HG03108 (cell line): ENCODE data around the gene RNF149.
"Not testable (repeated sequence)": the region's sequence is repeated elsewhere in the genome, so short reads cannot be mapped to it uniquely, and the experiment has no call there.

Experiments used
- ATAC-seq: cut with Tn5 transposase; IDR thresholded peaks from one replicate; pipeline ENCODE4 v1.9.1; 2021; ENCODE audit warnings: moderate library complexity; ENCODE audit not compliant: unreplicated experiment

The RNF149 gene

DNA sequence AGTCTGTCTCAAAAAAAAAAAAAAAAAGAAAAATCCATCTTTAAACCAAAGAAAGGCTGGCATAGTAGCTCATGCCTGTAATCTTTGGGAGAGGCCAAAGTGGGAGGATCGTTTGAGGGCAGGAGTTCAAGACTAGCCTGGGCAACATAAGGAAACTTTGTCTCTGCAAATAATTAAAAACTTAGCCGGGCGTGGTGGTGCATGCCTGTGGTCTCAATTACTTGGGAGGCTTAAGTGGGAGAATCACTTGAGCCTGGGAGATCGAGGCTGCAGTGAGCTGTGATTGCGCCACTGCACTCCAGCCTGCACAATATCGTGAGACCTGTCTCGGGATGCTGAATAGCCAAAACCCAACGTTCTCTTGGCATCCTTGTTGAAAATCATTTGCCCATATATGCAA lies 49.7 kb downstream of the RNF149 start:
- ATAC-seq, result no peak

DNA sequence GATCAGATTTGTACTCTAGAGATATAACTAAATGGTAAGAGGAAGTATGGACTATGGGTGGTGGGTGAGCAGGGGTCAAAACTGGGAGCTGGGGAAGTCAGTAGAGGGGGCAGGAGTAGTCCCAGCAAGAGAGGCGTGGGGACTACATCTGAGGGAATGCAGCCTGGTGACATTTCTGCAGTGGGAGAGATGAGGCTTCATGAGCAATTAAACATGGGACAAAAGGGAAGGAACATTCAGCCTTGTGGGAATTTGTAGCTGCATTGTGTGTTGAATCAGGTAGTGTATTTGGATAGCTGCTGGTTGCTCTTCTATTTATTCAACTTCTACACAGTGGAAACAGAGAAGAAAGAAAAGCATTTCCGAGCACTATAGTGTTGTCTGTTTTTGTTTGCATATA lies 52.2 kb downstream of the RNF149 start:
- ATAC-seq, result no peak

DNA sequence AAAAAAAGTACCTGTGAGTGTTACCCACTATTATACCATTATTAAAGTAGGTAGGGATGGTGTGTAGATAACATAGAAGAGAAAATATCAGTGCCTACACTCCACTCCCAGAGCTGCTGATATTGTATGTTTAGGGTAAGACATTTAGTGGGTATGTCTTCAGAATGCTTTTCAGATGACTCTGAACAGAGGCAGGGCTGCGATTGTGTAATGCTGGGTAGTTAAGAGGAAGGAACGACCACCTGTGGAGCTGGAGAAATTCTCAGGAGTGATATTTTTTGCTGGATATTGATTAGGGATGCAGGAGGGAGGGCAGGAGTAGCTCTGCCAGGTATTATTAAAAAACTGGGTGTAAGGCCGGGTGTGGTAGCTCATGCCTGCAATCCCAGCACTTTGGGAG lies 53.0 kb downstream of the RNF149 start:
- ATAC-seq, result no peak

DNA sequence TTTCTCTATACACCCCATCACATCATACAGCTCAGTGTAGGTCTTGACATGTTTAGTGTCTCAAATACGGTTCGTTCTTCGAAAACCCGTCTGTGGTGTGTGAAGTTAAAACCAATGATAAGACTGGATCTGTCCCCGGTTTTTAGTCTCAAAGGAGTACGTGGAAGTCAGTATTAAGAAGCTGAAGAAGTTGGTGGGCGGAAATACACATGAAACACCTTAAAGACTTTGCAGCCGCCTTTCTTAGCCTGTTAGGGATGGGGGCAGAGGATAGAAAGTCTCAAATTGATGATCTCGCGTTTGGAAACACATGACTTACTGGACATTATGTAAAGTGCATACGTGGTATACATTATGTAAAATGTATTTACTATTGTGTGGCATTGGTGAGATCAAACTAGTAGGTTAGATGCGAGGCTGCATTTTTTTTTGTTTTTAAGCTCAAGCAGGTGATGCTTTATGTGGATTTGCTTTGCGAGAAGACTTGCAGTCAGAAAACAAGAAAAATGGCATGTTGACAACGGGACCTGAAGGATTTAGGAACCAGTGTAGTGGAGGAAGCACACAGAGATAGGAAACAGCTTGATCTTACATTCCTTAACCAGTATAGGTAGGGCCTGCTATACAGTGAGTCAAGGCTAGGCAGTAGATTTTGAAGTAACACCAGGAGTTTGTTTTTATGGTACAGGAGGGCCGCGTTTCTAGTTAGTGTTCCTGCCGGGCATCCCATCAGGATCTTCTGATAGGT lies 54.6 kb downstream of the RNF149 start:
- ATAC-seq, result no peak

DNA sequence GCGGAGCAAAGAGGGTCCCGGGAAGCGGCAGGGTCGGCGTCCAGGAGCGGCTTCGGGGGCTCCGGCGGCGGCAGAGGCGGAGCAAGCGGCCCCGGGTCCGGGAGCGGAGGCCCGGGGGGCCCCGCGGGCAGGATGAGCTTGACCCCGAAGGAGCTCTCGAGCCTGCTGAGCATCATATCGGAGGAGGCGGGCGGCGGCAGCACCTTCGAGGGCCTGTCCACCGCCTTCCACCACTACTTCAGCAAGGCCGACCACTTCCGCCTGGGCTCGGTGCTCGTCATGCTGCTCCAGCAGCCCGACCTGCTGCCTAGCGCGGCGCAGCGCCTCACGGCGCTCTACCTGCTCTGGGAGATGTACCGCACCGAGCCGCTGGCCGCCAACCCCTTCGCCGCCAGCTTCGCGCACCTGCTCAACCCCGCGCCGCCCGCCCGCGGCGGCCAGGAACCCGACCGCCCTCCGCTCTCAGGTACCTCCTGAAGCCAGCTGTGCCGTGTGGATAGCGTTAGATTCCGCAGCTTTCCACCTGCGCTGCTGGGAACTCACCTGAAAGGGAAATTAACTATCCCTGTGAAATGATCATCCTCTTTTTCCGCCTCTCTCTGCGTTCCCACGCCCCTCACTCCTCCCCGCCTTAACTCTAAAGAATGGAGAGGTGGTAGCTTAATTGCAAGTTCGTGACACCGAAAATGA lies 55.3 kb downstream of the RNF149 start:
- ATAC-seq, result peak; percentile 43

DNA sequence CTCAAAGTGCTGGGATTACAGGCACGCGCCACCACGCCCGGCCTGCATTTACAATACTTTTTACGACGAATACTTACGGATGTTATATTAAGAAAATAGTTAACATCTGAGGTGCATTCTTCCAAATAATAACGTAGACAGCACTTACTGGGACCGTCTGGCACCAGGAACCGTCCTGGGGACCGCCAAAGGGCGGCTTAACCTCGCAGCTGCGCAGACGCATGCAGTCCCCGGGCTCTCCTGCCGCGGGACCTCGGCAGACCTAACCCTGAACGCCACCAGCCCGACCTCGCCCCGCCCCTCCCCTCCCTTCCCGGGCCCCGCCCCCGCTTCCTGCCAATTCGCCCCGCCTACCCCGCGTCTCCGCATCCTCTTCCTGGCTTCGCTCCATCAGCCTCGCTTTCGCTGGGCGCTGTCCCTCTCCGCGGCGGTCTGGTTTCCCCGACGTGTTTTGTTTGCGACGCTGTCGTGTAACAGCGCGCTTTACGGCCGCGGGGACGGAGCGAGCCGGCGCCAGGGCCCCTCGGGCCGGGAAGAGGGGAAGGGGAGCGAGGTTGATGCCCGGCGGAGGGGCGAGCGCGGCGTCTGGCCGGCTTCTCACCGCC lies 56.0 kb downstream of the RNF149 start, which contains the start of gene CNOT11:
Gene CNOT11, plus strand, starts transcription at position 479 of the 605 bp plus-strand sequence. Its CDS starts 79 bp downstream, at position 558.
- peak; percentile 81 for ATAC-seq

DNA sequence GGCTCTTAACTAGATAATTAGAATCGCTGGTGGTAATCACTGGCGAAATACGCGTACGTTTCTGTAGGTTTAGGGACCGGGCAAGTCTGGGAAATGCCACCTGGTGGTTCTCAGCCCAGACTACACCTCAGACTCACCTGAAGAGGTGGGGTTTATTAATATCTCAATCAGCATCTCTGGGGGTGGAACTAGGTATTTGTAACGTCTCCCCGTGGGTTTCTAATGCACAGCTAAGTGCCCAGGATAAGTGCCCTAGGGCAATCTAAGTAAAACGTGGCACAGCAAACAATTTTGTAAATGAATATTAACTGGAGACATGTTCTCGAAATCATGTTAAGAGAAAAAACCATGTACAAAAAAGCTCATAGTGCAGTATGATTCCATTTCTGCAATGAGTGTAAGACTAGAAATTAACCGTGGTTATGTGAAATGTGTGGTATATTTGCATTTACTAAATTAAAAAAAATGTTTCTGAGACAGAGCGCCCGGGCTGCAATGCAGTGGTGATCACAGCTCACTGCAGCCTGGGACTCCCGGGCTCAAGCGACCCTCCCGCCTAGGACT lies 56.6 kb downstream of the RNF149 start:
- ATAC-seq, result peak; percentile 31

DNA sequence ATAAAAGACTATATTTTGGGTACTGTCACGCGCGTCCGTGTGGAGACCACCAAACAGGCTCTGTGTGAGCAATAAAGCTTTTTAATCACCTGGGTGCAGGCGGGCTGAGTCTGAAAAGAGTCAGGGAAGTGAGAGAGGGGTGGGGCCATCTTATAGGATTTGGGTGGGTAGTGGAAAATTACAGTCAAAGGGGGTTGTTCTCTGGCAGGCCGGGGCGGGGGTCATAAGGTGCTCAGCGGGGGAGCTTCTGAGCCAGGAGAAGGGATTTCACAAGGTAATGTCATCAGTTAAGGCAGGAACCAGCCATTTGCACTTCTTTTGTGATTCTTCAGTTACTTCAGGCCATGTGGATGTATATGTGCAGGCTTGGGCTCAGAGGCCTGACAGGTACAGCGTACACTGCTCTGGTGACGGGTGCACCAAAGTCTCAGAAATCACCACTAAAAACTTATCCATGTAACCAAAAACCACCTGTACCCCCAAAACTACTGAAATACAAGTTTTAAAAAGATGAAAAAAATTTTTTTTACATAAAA lies 57.2 kb downstream of the RNF149 start:
- ATAC-seq, result not testable (repeated sequence)

DNA sequence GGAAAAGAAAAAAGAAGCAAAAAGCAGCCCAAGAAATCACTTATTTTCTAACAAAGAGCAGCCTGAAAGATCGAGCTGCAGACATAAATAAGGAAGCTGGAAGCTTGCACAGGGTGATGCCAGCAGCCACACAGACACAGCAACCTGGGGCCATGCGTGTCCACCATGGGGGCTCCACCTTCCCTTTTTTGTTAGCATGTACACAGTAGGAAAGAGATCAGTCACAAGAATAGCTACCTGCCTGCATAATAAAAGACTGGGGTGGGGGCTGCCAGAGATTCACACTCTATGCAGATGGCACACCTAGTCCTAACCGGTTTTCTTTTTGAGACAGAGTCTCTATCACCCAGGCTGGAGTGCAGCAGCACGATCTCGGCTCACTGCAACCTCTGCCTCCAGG lies 58.7 kb downstream of the RNF149 start:
- no peak for ATAC-seq

DNA sequence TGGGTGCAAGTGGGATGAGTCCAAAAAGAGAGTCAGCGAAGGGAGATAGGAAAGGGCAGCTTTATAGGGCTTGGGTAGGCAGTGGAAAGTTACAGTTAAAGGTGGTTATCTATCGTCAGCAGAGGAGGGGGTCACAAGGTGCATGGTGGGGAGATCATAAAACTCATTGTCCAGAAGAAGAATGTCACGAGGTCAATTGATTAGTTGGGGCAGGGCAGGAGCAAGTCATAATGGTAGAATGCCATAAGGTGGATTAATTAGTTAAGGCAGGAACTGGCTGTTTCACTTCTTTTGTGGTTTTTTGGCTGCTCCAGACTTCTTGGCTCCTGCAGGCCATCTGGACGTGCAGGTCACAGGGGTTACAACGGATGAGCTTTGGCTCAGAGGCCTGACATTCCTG lies 59.7 kb downstream of the RNF149 start:
- ATAC-seq, result not testable (repeated sequence)

DNA sequence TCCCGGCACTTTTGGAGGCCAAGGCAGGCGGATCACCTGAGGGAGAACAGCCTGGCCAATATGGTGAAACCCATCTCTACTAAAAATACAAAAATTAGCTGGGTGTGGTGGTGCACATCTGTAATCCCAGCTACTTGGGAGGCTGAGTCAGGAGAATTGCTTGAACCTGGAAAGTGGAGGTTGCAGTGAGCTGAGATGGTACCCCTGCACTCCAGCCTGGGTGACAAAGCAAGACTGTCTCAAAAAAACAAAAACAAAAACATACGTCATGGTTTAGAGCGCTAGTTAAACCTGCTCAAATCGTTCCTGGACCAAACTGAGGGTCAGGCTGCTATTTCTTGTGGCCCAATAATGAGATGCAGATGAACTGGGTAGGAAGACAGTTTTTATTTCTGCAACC lies 63.0 kb downstream of the RNF149 start:
- not testable (repeated sequence) for ATAC-seq

DNA sequence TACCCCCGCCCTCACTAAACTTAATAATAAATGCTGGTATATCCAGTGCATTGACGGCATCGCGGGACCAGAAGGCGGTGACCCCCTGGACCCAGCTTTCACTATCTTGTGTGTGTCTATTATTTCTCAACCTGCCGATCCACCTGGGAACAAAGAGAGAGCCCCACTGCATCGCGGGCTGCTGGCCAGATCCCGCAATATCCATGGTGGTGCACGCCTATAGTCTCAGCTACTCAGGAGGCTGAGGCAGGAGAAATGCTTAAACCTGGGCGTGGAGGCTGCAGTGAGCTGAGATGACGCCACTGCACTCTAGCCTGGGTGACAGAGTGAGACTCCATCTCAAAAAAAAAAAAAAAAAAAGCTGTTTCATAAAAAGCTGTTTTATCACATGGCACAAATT lies 63.6 kb downstream of the RNF149 start:
- ATAC-seq, result not testable (repeated sequence)

DNA sequence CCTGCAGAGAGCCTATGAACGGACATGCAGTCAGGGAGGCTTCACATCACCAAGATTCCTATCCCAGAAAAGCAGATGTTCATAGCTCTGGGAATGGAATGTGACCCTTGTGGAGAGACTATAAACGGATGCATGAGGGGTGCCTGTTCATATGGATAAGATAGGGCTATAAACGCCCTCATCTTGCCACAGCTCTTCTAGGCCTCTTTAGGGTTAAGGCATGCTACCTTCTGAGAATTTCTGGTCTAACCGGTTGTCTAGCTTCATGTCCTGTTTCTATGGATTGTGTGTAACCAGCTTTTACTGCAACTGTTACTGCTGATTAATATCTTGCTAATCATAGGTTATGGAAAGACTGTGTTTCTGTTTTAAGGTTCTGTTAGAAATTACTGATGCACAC lies 64.1 kb downstream of the RNF149 start:
- ATAC-seq, result not testable (repeated sequence)

DNA sequence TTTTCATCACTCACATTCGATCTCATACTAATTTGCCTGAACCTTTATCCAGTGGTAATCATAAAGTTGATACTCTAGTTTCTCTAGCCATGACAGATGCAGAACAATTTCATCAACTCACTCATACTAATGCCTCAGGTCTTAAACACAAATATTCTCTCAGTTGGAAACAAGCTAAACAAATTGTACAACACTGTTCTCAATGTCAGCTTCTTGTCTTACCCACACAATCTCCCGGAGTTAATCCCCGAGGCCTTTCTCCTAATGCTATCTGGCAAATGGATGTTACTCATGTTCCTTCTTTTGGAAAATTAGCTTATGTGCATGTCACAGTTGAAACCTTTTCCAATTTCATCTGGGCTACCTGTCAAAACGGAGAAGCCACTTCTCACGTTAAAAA lies 67.3 kb downstream of the RNF149 start:
- no peak for ATAC-seq

DNA sequence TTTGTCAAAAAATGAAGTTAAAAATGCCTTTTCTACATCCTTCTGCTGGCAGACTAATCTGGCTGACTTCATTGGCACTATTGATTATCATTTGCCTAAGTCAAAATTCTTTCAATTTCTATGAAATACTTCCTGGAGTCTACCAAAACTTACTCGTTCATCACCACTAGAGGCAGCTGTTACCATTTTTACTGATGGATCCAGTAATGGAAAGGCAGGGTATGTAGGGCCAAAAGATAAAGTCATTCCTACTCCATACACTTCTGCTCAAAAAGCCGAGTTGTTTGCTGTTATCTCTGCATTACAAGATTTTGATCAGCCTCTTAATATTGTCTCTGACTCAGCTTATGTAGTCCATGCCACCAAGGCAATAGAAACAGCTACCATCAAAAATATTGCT lies 67.8 kb downstream of the RNF149 start:
- not testable (repeated sequence) for ATAC-seq

DNA sequence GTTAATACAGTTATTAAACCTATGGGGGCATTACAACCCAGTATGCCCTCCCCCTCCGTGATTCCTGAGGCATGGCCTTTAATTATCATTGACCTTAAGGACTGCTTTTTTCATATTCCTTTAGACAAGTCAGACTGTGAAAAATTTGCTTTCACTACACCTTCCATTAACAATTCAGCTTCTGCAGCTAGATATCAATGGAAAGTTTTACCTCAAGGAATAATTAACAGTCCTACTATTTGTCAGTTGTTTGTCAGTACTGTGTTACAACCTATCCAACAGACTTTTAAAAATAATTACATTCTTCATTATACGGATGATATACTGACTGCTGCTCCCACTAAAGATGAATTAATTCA lies 68.8 kb downstream of the RNF149 start:
- not testable (repeated sequence) for ATAC-seq

DNA sequence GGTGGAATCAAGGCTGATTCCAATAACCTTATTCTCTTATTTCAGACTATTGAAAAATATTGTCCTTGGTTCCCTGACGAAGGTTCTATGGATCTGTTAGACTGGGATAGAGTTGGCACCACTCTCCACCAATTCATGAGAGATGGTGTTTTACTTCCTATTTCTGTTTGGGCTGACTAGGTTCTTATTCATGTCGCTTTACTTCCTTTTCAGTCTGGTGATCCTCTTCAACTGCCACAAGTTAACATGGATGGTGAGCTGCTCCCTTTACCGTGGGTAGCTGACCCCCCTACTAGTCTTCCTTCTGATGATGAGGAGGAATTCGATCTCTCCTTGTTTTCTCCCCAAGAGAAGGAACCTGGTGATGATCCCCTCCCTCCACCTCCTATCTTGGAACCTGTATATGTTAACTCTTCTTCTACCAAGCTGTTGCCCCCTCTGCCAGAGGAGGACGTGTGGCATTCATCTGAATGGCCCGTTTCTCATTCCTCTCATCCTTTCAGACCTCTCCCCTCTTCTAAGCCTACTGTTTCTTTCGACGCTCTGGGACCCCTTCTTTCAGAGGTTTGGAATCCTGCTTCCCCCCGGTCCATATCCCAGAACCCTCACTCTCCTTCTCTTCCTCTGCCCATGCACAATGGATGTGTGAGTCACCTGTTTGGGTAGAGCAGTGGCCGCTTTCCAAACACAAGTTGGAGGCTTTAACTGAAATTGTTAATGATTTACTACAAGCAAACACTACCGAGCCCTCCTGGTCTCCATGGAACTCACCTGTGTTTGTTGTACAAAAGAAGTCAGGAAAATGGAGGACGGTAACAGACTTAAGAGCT lies 69.4 kb downstream of the RNF149 start:
- no peak for ATAC-seq

DNA sequence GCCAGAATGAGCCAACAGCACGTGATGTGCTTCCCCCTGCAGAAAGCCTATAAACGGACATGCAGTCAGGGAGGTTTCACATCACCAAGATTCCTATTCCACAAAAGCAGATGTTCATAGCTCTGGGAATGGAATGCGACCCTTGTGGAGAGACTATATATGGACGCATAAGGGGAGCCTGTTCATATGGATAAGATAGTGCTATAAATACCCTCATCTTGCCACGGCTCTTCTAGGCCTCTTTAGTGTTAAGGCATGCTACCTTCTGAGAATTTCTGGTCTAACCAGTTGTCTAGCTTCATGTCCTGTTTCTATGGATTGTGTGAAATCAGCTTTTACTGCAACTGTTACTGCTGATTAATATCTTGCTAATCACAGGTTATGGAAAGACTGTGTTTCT lies 70.6 kb downstream of the RNF149 start:
- not testable (repeated sequence) for ATAC-seq

DNA sequence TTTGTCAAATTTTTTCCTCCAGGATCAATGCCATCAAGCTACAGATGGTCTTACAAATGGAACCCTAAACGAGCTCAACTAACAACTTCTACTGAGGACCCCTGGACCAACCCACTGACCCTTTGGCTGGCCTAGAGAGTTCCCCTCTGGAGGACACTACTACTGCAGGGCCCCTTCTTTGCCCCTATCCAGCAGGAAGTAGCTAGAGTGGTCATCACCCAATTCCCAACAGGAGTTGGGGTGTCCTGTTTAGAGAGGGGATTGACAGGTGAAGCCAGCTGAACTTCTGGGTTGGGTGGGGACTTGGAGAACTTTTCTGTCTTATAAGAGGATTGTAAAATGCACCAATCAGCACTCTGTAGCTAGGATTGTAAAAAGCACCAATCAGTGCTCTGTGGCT lies 72.5 kb downstream of the RNF149 start:
- ATAC-seq, result not testable (repeated sequence)

DNA sequence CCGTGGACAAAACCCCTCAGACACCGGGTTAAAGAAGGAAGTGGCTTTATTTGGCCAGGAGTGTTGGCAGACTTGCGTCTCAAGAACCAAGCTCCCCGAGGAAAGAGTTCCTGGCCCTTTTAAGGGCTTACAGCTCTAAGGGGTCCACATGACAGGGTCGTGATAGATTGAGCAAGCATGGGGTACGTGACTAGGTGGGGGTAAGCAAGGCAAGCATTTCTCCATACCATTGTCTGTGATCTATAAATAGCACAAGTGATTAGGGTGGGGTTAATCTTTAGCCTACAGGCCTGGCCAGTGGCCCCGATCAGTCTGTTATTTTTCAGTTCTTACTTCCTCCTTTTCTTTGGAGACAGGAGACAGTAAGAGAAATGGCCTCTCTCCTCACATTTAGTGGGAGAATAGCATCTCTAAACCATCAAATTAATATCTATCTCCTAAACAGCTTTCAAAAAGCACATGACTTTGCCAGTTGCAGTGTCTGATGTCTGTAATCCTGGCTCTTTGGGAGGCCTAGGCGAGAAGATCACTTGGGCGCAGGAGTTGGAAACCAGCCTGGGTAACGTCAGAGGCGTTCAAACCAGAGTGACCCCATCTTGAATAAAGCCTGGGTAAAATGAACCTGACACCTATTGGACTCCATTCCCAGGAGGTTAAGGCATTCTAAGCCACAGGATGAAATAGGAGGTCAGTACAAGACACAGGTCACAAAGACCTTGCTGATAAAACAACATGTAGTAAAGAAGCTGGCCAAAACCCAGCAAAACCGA lies 74.1 kb downstream of the RNF149 start:
- ATAC-seq, result no peak
